GM19438 (cell line): ENCODE data around the gene STX7.

Source experiments
- ATAC-seq: cut with Tn5 transposase; IDR thresholded peaks from one replicate; pipeline ENCODE4 v1.9.1; 2021; ENCODE audit warnings: low read depth; ENCODE audit not compliant: unreplicated experiment

Gene STX7

GRCh38 chr6:132478674-132479073, 34.2 kb downstream of the STX7 start:
- no peak for ATAC-seq

DNA sequence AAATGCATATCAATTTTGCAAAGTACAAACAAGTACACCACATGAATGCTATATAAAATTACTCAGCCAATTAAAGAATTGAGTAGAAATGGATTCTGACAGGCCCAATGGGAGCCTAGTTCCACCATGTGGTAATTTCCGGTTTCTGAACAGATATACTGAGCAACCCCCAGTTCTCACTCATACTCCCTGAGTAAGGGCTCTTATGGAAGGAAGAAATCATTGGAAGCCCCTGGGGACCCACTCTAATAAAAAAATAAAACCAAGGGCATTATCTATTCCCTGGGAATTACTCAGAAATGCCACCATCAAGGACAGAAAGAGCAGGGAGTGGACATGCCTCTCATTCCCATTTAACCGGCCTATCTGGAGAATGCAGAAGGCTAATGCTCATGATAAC, 34.6 kb downstream of the STX7 start:
- ATAC-seq: no peak

- ATAC-seq: no peak
Observed at GRCh38 chr6:132476688-132477087, 36.2 kb downstream of the STX7 start.

- ATAC-seq: no peak
Observed at GRCh38 chr6:132475925-132476324, 37.0 kb downstream of the STX7 start.

GRCh38 chr6:132471787-132472186, 41.1 kb downstream of the STX7 start:
- ATAC-seq: no peak

DNA sequence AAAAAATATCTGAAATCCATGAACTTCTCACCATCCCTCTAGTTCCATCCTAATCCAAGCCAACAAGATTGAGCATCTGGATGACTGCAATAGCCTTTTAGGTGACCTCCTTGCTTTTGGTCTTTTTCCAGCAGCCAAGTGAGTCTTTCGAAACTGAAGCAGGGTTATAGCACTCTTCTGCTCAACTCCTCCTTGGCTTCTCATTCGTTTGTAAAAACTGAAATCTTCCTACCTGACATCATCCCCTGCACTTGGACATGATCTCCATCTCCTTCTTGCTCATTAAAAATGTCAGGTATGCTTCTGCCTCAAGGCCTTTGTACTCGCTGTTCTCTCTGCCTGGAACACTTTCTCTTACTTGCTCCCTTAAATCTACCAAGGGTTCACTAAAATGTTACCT, 46.0 kb downstream of the STX7 start:
- no peak for ATAC-seq

- no peak for ATAC-seq
Observed at GRCh38 chr6:132465530-132466485, 47.1 kb downstream of the STX7 start.

DNA sequence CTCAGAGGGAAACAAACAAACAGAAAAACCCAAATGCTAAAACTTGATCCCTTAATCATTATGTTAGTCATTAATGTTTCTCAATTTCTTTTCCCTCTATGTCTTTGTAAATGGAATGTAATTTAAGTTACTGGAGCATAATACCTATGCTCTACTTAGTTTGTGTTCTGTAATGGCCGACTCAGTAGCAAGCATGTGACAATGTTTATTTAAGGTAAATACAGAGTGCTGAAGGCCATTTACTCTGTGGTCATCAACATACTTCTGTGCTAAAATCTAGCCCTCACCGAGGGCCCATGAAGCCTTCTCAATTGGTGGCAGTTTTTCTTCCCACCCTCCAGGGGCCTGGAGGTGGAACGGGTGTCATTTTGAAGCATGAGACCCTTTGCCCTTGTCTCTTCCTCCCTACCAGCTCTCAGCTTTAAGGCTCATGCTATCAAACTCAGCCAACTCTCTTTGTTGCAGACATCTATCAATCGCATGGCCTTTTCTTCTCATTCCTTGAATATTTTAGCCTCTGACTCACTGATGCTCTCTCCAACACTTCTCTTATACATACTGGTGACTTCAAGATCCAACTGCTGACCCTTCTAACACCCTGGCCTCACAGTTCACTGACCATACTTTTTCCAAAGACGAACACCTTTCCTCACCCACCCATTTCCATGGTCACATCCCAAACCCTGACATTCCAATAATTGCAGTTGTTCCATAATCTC, 48.2 kb downstream of the STX7 start:
- no peak for ATAC-seq

GRCh38 chr6:132461958-132462357, 51.0 kb downstream of the STX7 start:
- ATAC-seq: no peak

DNA sequence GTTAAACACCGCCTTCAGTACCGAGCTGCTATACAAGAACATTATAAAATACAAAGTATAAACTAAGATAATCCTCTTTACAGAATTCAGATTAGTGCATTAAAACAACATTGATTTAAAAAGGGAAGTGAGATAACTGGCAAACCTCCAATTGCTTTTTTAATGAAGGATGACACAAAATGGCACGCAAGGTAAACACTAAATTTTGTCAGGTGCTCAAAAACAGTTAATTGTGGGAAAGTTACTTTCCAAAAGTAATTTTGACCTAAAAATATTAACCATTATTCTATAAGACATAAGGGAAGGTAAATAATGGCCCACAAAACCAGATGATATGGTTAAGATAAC, 53.3 kb downstream of the STX7 start:
- ATAC-seq: no peak

GRCh38 chr6:132458887-132459604, 53.9 kb downstream of the STX7 start:
- no peak for ATAC-seq

DNA sequence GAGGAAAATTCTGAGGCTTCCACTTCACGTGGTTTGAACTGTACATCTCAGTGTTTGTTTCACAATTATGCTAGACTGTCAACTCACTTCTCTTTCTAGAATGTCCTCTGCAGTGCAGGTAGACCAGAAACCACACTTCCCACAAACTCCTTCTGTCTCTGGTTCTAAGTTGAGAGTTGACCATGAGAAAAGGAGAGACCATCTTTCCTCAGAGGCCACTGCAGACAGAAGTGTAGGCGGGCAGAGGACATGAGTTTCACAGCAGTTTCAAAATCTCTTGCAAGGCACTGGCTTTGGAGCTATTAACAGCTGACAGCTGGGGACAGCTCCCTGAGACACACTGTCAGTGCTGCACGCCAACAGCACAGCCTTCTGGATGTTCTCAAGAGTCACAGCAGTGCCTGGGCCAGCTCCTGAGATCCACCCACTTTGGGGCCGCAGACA, 56.2 kb downstream of the STX7 start:
- peak; percentile 86 for ATAC-seq

GRCh38 chr6:132446855-132447241, 66.1 kb downstream of the STX7 start:
- ATAC-seq: no peak

DNA sequence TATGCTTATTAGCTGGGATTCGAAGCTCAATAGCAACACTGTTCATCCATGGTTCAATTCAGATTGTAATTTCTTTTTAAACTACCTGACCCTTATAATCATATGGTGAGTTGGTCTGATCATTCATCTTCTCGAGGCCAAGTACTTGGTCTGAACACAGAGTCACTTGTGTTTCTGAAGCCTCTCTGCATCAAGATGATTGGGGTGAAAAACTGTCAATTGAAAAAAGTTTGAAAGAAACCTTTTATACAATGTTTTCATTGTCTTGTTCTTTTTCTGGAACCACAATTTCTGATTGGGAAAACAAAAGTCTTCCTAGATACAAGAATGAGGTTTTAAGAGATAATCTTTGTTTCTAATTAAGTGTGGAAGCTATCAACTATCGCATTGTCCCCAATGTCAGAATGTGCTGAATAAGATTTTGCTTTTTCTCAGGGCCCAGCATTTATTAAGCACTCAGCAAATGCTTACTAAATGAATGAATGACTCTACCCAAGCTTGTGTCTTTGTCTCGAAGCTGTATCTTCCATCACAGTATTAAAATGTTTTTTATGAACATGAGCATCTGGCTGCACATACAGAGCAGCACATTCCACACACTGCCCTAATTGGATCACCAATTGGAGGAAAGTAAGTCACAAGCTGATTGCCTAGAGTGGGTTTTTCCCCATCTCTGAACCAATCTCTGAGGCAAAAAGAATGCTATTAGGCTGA, 66.6 kb downstream of the STX7 start:
- ATAC-seq: no peak

DNA sequence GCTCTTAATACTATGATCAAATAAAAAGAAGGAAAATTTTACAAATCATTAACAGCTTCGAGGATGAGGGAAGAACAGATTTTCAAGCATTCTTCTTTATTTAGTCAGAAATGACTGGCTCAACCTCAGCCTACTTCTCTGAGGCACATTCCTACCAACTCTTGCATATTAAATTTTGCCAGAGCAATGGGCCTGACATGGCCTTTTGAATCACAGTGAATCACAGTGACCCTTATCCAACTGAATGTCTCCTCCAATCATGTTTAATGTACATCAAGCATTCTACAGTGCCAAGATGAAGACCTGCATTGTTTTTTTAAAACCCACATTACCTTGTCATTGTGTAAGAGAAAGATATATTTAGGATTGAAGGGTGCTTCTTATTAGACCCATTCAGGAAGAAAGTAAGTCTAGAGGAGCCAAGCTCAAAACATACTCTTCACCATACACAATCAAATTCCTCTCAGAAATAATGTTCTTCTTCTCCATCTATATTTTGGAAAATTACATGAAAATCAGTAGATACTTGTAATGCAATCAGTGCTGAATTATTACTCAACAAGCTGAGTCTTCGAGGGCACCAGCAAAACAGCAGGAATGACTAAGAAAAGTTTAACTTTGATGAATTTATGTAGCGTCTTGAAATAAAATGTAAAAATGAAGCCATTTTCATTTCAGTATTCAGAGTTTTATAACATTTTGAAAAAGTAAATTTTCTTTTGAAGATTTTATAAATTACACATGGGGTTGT, 67.5 kb downstream of the STX7 start:
- ATAC-seq: no peak

- no peak for ATAC-seq
Observed at GRCh38 chr6:132443206-132443605, 69.7 kb downstream of the STX7 start.

DNA sequence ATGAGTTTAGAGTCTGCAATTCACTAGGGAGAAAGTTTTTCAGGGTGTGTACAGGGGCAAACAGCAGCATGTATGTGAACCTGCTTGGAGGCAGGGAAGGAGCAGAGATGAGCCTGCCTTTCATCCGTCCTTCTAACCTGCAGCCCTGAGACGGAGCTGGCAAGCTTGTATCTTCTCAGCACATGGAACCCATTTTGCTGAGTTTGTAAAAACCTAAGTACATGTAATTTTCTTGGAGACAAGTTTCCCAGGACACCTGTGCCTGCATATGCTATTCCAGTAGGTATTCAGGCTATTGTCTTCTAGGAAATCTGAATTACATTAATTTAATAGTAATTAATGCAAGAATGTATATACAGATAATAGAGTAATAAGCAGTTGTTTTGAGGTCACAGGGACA, 82.8 kb downstream of the STX7 start:
- no peak for ATAC-seq

DNA sequence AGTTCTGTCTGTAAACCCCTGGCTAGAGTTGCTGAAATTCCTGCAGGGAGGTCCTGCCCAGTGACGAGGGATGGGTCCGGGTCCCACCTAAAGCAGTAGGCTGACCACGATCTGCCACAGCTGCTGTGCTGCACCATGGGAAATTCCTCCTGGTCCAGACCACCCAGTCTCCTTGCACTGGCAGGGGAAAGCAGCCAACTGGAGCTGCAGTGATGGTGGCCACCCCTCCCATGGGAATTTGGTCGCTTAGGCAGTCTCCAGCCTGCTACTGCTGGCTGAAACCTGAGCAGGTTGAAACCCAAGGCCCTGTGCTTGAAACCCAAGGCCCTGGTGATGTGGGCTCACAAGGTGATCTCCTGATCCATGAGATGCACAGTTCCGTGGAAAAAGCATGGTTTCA, 87.7 kb downstream of the STX7 start:
- no peak for ATAC-seq

DNA sequence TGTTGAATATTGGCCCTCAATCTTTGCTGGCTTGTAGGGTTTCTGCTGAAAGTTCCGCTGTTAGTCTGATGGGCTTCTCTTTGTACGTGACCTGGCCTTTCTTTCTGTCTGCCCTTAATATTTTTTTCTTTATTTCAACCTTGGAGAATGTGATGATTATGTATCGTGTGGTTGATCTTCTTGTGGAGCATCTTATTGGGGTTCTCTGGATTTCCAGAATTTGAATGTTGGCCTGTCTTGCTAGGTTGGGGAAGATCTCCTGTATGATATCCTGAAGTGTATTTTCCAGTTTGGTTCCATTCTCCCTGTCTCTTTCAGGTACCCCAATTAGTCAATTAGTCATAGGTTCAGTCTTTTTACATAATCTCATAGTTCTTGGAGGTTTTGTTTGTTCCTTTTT, 89.1 kb downstream of the STX7 start:
- no peak for ATAC-seq
